K562 (cell line): ENCODE measurements around the gene INMT. TPM values are rescaled to one million over a fixed set of nuclear protein-coding genes. Genes with fewer than 3 reads are reported as not detected.

ENCODE experiments used
- ATAC-seq: fragments of 200-7000 bp; cut with Tn5 transposase; 3 replicates; pipeline ENCODE4 v1.9.1; 2020; ENCODE audit warnings: moderate library complexity
- BruUV-seq: library from RNA; stranded (reverse); fragments of 400-500 nt; replicated peaks from 2 replicates; lab custom pipeline; 2021; lab: Mats Ljungman, UMichigan
- CTCF ChIA-PET: fragments of 300-600 bp; formaldehyde crosslinking; extraction: SDS; loops from one replicate; lab custom pipeline; 2021; ENCODE audit warnings: low intra/inter-chr PET ratio; lab: Yijun Ruan, JAX
- POLR2A ChIA-PET: fragments of 300-600, 350-650 bp; sonication (Branson Sonifier 250); formaldehyde crosslinking; extraction: SDS; loops from one replicate; lab custom pipeline; 2021; ENCODE audit warnings: antibody characterized with exemption, inconsistent platforms; lab: Yijun Ruan, JAX
- DNase-seq, 4 experiments: peaks; one replicate each; pipeline versions ENCODE4 v3.0.0 to v3.0.0-alpha.2; 2011 to 2018; ENCODE audit warnings: low spot score in 3 of 4, mixed read lengths in 3 of 4; ENCODE audit errors: extremely low read depth in 1 of 4
- FAIRE-seq: peaks from 2 replicates; lab custom pipeline; 2011; peaks lifted over from hg19 to GRCh38; lab: Jason Lieb, UNC
- H2AFZ ChIP-seq: 2 replicates; pipeline ENCODE4 v1.6.0; 2011; ENCODE audit warnings: low read depth, low read length, control low read depth, inconsistent platforms
- H3K27ac ChIP-seq: fragments of 200-600 bp; 3 replicates; pipeline ENCODE4 v1.8.0; 2011; ENCODE audit warnings: low read depth, mild to moderate bottlenecking, control low read depth, inconsistent platforms, low read length, moderate library complexity, mixed read lengths; ENCODE audit errors: extremely low read depth
- H3K27me3 ChIP-seq, 2 experiments: fragments of 300-600 bp in 1 of 2; 2 replicates in 1 of 2; 3 replicates in 1 of 2; pipeline versions ENCODE4 v1.6.0 to v1.8.0; 2011; ENCODE audit warnings: inconsistent platforms in 2 of 2, low read length in 2 of 2, mild to moderate bottlenecking in 1 of 2, mixed read lengths in 1 of 2, moderate library complexity in 1 of 2; ENCODE audit not compliant: control insufficient read depth in 2 of 2, insufficient read depth in 2 of 2
- H3K36me3 ChIP-seq: fragments of 300-600 bp; 3 replicates; pipeline ENCODE4 v1.8.0; 2011; ENCODE audit warnings: mild to moderate bottlenecking, low read length, inconsistent platforms; ENCODE audit not compliant: control insufficient read depth, insufficient read depth
- H3K4me1 ChIP-seq, 2 experiments: fragments of 200-600 bp in 1 of 2; replicated peaks in 1 of 2; 2 replicates in 1 of 2; 3 replicates in 1 of 2; pipeline versions ENCODE4 v1.5.1 to v1.8.0; 2011; ENCODE audit warnings: inconsistent platforms in 2 of 2, low read length in 2 of 2, mild to moderate bottlenecking in 1 of 2, mixed read lengths in 1 of 2, moderate library complexity in 1 of 2; ENCODE audit not compliant: control insufficient read depth in 2 of 2, insufficient read depth in 2 of 2
- H3K4me2 ChIP-seq: 2 replicates; pipeline ENCODE4 v1.6.1; 2011; ENCODE audit warnings: low read length, control low read depth, inconsistent platforms, mixed read lengths; ENCODE audit not compliant: insufficient read depth
- H3K4me3 ChIP-seq: fragments of 200-600 bp; sonication (generic), shearing (Covaris generic); 2 replicates; pipeline ENCODE4 v1.5.1; 2016; ENCODE audit warnings: control low read depth, inconsistent platforms
- H3K79me2 ChIP-seq: fragments of 200-600 bp; 3 replicates; pipeline ENCODE4 v1.8.0; 2011; ENCODE audit warnings: low read length, inconsistent platforms; ENCODE audit not compliant: control insufficient read depth, insufficient read depth
- H3K9ac ChIP-seq, 2 experiments: 2 replicates each; pipeline versions ENCODE4 v1.6.0 to v1.6.1; 2011; ENCODE audit warnings: low read depth in 2 of 2, low read length in 2 of 2, control low read depth in 1 of 2, inconsistent platforms in 1 of 2, mild to moderate bottlenecking in 1 of 2, mixed read lengths in 1 of 2; ENCODE audit not compliant: insufficient read depth in 1 of 2
- H3K9me1 ChIP-seq: one replicate; pipeline ENCODE4 v1.6.0; 2011; ENCODE audit warnings: inconsistent platforms, mild to moderate bottlenecking, low read length, moderate library complexity; ENCODE audit not compliant: control insufficient read depth, insufficient read depth
- H3K9me3 ChIP-seq: replicated peaks from 2 replicates; pipeline ENCODE4 v1.5.1; 2011; ENCODE audit warnings: low read depth, low read length, inconsistent platforms; ENCODE audit not compliant: control insufficient read depth, insufficient read depth
- H4K20me1 ChIP-seq: replicated peaks from 2 replicates; pipeline ENCODE4 v1.6.1; 2011; ENCODE audit warnings: low read length, inconsistent platforms, mixed read lengths; ENCODE audit not compliant: control insufficient read depth, insufficient read depth
- ARID4B ChIP-seq: sonication (generic); formaldehyde crosslinking; IDR thresholded peaks from 2 replicates; pipeline ENCODE4 v1.8.0; 2022; ENCODE audit warnings: mild to moderate bottlenecking, missing genetic modification reagents
- CBFA2T2 ChIP-seq: fragments of 450-650 bp; conservative IDR thresholded peaks from 2 replicates; pipeline ENCODE4 v1.6.1; 2017; ENCODE audit warnings: mild to moderate bottlenecking
- GABPB2 ChIP-seq: fragments of 250-450 bp; sonication (Bioruptor Pico); conservative IDR thresholded peaks from 2 replicates; pipeline ENCODE4 v1.5.1; 2021; ENCODE audit warnings: mild to moderate bottlenecking
- KDM2B ChIP-seq: fragments of 250-450 bp; sonication (Bioruptor Pico); IDR thresholded peaks from 2 replicates; pipeline ENCODE4 v1.8.0; 2021; ENCODE audit warnings: mild to moderate bottlenecking, moderate library complexity
- LEF1 ChIP-seq: fragments of 450-650 bp; IDR thresholded peaks from 2 replicates; pipeline ENCODE4 v1.6.1; 2016; ENCODE audit warnings: mild to moderate bottlenecking
- MCM2 ChIP-seq: fragments of 450-650 bp; IDR thresholded peaks from 2 replicates; pipeline ENCODE4 v1.6.1; 2017; ENCODE audit warnings: low read depth, mild to moderate bottlenecking
- NFIC ChIP-seq: fragments of 450-650 bp; IDR thresholded peaks from 2 replicates; pipeline ENCODE4 v1.6.1; 2017; ENCODE audit warnings: mild to moderate bottlenecking, inconsistent platforms
- PATZ1 ChIP-seq: fragments of 250-450 bp; sonication (Bioruptor Pico); IDR thresholded peaks from 2 replicates; pipeline ENCODE4 v1.5.0; 2020; ENCODE audit warnings: mild to moderate bottlenecking, borderline replicate concordance
- SOX6 ChIP-seq: fragments of 450-650 bp; IDR thresholded peaks from 2 replicates; pipeline ENCODE4 v1.6.1; 2014; ENCODE audit warnings: mild to moderate bottlenecking
- THRA ChIP-seq: fragments of 450-650 bp; IDR thresholded peaks from 2 replicates; pipeline ENCODE4 v1.6.1; 2017; ENCODE audit warnings: mild to moderate bottlenecking, moderate library complexity
- XRCC4 ChIP-seq: IDR thresholded peaks from one replicate; pipeline ENCODE4 v1.6.1; 2011; ENCODE audit not compliant: insufficient read depth, insufficient read length; ENCODE audit errors: extremely low read depth
- ZBTB7A ChIP-seq: IDR thresholded peaks from 2 replicates; pipeline ENCODE4 v1.6.1; 2011; ENCODE audit warnings: low read depth, mild to moderate bottlenecking, low read length, moderate library complexity, borderline replicate concordance; ENCODE audit not compliant: control insufficient read depth
- ZNF512 ChIP-seq: IDR thresholded peaks from 2 replicates; pipeline ENCODE4 v1.6.1; 2016; ENCODE audit warnings: missing genetic modification characterization, missing compliant biosample characterization
- ZNF57 ChIP-seq: fragments of 450-650 bp; formaldehyde crosslinking; IDR thresholded peaks from 2 replicates; pipeline ENCODE4 v1.4.0; 2020; ENCODE audit warnings: mild to moderate bottlenecking, moderate library complexity
- ZNF695 ChIP-seq: fragments of 450-650 bp; formaldehyde crosslinking; IDR thresholded peaks from 2 replicates; pipeline ENCODE4 v1.4.0; 2020; ENCODE audit warnings: mild to moderate bottlenecking, moderate library complexity
- WGBS: fragments of 100-300 bp; shearing (Covaris generic); methylation state at CpG from one replicate; pipeline ENCODE4 v1.1.6; 2016; ENCODE audit warnings: low coverage, mixed read lengths; ENCODE audit not compliant: insufficient coverage; ENCODE audit errors: missing lambda C conversion rate; 5-methylcytosine and 5-hydroxymethylcytosine counted together
- in situ Hi-C: fragments of 300-500 bp; cut with MboI; formaldehyde crosslinking; loops from 4 replicates; pipeline ENCODE4 v1.15.0; 2018; ENCODE audit warnings: inconsistent platforms, mixed read lengths
- intact Hi-C: fragments of 100-400 bp; cut with micrococcal nuclease; formaldehyde crosslinking; loops from 2 replicates; pipeline ENCODE4 v1.14.2; 2022
- polyA plus RNA-seq, 8 experiments: library from polyadenylated mRNA; depleted of rRNA in 4 of 8; stranded (reverse) in 5 of 8; unstranded in 3 of 8; fragments of >200 nt; fragmentation: Nextera tagmentation in 2 of 8; fragmentation: Illumina TruSeq in 1 of 8; extraction: Ambion mirVana in 2 of 8; extraction: Trizol in 1 of 8; gene quantifications; 2 replicates each; pipeline versions ENCODE4 v1.2.1 to v1.2.3, GENCODE V29; 2011 to 2014; ENCODE audit warnings: inconsistent platforms in 1 of 8, missing spikeins in 1 of 8
- total RNA-seq, 7 experiments: library from RNA; depleted of rRNA in 6 of 7; stranded (reverse); fragments of >200 nt in 6 of 7; fragmentation: Illumina TruSeq in 2 of 7; extraction: Trizol in 2 of 7; gene quantifications; 2 replicates each; pipeline versions ENCODE4 v1.2.1 to v1.2.3, GENCODE V29; 2011 to 2021; ENCODE audit warnings: low replicate concordance in 1 of 7

Gene INMT
- total and polyA plus RNA-seq, 9 of the 15 experiments (the other 6 are each of a cell fraction or from before 2014, with no cell fraction given): 0.04 to 0.27 TPM; not detected in 7

GRCh38 chr7:30732606-30733005, 19.3 kb upstream of the INMT start:
- WGBS: 1% methylated on average over 12 of the region's 12 CpGs
- Histone ChIP-seq H3K27me3 (peaks cover 53 to 68% of the 10 kb centered on the region in 2 experiments), H3K27ac (no peak overlapping the region), H4K20me1 (no peaks in the 10 kb centered on the region), H3K9me1 (no peaks in the 10 kb centered on the region), H3K4me3 (no peak overlapping the region), H3K9me3 (no peaks in the 10 kb centered on the region), H3K4me2 (no peak overlapping the region), H3K9ac (no peak overlapping the region; a peak in 1 of 4 replicates), H3K36me3 (no peaks in the 10 kb centered on the region), H3K4me1 (peaks cover 0 to 4% of the 10 kb centered on the region in 2 experiments; a peak in 2 of 5 replicates), H2AFZ (no peak overlapping the region), H3K79me2 (no peaks in the 10 kb centered on the region)
- POLR2A ChIA-PET: no interaction called here
- in situ Hi-C loops (loop anchor here (10.0 kb wide), 1 partner anchor 568 kb away; no protein-coding TSS in a partner anchor), intact Hi-C loops (loop anchor here (10.0 kb wide), 1 partner anchor 458 kb away; no protein-coding TSS in a partner anchor)
- no peak for DNase-seq
- CTCF ChIA-PET: no interaction called here
- ATAC-seq: no peak
- no TSS peak for BruUV-seq
- no peak for FAIRE-seq
- TF ChIP-seq THRA (no peak), ZNF695 (CRISPR knock-in tag) (no peak), ZBTB7A (no peak), XRCC4 (no peak), MCM2 (no peak), GABPB2 (no peak), NFIC (no peak), ZNF57 (no peak), KDM2B (CRISPR knock-in tag) (no peak), SOX6 (no peak), ZNF512 (tag) (no peak), CBFA2T2 (no peak), PATZ1 (CRISPR knock-in tag) (no peak), LEF1 (no peak), ARID4B (CRISPR knock-in tag) (no peak)
